Omental fat pad (tissue), 4 donors: ENCODE data around the gene CSK. TPM values are rescaled to one million over a fixed set of nuclear protein-coding genes. Genes with fewer than 3 reads are reported as not detected.

Experiments used
- ATAC-seq: fragments of 150-250 bp; one replicate; pipeline ENCODE4 v1.9.1; 2016; ENCODE audit warnings: mild to moderate bottlenecking, moderate library complexity; ENCODE audit not compliant: low FRiP score
- DNase-seq: peaks from one replicate; pipeline ENCODE4 v3.0.0-alpha.2; 2019; ENCODE audit warnings: low spot score
- CTCF ChIP-seq, 3 donors: fragments of 450-650 bp; IDR thresholded peaks; one replicate each; pipeline ENCODE4 v1.5.1; 2016 to 2017; ENCODE audit warnings: antibody characterized with exemption in 3 of 3, mild to moderate bottlenecking in 3 of 3, moderate library complexity in 2 of 3
- total RNA-seq, 4 donors: library from RNA; depleted of rRNA; stranded (reverse); fragments of >200 nt; gene quantifications; one replicate each; pipeline ENCODE4 v1.1.0, GENCODE V29; 2016

CSK gene
- total RNA-seq, 4 donors from 2014 or later = 11.6 to 43.2 (median 28.2) TPM

GRCh38 chr15:74832826-74833225, 50.9 kb downstream of the CSK start:
- TF ChIP-seq CTCF (IDR thresholded peaks at IDR 0.05) = no peak
- ATAC-seq = no peak

GRCh38 chr15:74833376-74834107, 51.7 kb downstream of the CSK start:
- DNase-seq (no peak), ATAC-seq (no peak)
- no peak for TF ChIP-seq CTCF (IDR thresholded peaks at IDR 0.05)

More at GRCh38 chr15:74832826-74833225, 50.9 kb downstream of the CSK start:
- DNase-seq = no peak

- TF ChIP-seq CTCF (IDR thresholded peaks at IDR 0.05) = peak in 1 of 3 donors; percentile 39
- DNase-seq (no peak), ATAC-seq (no peak)
Measured at GRCh38 chr15:74835312-74835823, 53.5 kb downstream of the CSK start.

- ATAC-seq = no peak
- TF ChIP-seq CTCF (IDR thresholded peaks at IDR 0.05) = no peak
- DNase-seq = no peak
Measured at GRCh38 chr15:74836846-74837245, 55.0 kb downstream of the CSK start.

GRCh38 chr15:74837482-74838136, 55.7 kb downstream of the CSK start:
- no peak for TF ChIP-seq CTCF (IDR thresholded peaks at IDR 0.05)
- DNase-seq (no peak), ATAC-seq (no peak)

- ATAC-seq = no peak
- no peak for TF ChIP-seq CTCF (IDR thresholded peaks at IDR 0.05)
- no peak for DNase-seq
Measured at GRCh38 chr15:74838137-74838516, 56.2 kb downstream of the CSK start.
